ENCODE measurements around the gene CDK6.
"Not testable (repeated sequence)": the region's sequence is repeated elsewhere in the genome, so short reads cannot be mapped to it uniquely, and the experiment has no call there.

Gene CDK6

DNA sequence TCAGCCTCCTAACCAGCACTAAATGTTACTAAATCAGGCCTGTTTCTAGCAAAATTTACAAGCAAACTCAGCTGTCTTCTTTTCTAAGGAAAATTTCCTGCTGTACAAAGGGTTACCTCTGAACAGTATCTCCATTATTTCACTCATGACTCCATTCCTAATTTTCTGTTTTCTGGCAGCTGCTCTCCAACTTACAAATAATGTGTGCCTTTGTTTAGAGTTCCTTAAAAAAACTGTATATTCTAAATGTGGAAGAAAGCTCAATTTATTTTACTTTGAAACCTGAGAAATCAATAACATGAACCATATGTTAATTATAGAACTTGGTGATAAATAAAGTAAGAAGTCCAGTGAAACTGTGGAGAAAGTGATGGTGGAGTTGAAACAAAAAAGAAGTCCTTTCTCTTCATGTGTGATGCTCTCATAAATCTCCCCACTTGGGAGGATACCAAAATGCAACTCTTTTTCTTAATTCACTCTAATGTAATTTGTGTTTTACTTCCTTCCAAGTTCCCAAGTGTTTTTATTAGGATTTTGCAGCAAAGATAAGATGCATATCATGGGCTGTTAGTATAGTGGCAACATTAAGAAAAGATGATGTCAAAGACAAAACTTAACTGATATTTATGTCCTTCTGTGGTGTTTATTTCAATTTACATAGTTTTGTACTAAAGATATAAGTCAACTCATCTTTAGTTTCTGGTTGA, 74.8 kb downstream of the CDK6 start:
- DNase-seq (ENCODE audit: low spot score) = no peak

DNA sequence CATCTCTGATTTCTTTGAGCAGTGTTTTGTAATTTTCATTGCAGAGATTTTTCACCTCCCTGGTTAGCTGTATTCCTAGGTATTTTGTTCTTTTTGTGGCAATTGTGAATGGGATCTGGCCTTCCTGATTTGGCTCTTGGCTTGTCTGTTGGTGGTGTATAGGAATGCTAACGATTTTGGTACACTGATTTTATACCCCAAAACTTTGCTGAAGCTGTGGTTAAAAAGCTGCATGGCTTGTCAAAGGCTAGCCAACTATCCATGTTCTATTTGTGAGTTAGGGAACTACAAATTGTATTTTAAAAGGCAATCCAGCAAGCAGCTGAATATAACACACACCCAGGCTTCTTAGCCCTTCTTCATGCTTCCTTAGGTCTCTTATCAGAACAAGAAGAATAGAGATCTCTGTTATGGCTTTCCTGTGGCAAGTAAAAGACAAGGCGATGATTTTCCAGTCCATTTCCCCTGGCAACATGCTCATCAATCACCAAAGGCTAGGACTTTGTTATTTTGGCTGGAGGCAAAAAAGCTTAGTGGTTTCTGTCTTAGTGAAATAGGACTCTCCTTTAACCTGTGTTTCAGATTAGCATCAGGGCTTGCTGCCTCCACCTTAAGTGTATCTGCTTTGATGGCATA, 77.5 kb downstream of the CDK6 start:
- DNase-seq (ENCODE audit: low spot score) = no peak

DNA sequence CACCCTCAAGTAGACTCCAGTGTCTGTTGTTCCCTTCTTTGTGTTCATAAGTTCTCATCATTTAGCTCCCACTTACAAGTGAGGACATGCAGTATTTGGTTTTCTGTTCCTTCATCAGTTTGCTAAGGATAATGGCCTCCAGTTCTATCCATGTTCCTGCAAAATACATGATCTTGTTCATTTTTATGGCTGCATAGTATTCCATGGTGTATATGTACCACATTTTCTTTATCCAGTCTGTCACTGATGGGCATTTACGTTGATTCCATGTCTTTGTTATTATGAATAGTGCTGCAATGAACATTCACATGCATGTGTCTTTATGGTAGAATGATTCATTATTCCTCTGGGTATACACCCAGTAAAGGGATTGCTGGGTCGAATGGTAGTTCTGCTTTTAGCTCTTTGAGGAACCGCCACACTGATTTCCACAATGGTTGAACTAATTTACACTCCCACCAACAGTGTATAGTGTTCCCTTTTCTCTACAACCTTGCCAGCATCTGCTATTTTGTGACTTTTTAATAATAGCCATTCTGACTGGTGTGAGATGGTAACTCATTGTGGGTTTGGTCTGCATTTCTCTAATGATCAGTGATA, 79.0 kb downstream of the CDK6 start:
- not testable (repeated sequence) for DNase-seq (ENCODE audit: low spot score)

DNA sequence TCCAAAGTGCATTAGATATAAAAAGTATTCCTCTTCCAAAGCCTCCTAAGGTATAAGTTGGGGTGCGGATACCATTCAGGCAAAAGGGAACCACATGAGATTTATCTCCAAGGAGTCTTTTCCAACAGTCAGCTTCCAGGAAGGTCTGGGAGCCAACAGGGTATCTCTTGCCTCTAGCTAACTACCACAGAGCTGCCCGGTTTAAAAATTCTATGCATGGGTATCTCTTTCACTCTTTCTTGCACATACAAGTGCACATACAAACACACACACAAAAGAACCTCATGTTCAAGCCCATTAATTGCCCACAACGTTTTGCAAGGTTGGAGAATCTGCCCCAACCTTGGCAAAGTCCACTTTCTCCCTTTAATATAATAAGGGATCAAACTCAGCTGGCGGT, 80.7 kb downstream of the CDK6 start:
- DNase-seq (ENCODE audit: low spot score) = no peak

DNA sequence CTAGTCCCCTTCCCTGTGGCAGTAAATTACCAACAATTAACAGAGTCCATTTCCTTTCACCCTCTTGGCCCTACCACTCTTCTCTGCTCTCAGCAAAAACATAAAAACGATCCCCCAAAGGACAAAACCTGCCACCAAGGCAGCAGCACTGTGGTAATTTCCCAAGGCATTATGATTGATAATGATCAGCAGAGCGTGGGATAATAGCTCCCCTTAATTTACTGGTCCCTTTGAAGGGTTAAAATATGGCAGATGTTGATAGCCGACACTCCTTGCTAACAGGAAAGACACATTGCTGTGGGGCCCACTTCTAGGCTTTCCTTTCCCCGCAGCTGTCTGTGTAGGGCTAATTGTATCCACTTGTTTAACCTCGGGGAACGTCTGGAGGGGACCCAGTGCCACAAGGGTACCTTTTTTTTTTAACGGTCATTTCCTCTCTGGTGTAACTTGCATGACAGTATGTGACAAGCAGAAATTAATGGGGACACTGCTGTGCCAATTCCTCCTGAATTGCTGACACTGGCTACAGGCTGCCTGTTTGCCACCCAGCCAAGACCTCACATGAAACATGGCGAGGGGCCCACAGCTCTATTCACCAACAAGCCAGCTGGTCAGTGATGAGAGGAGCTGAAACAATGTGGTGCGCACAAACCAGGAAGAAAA, 81.3 kb downstream of the CDK6 start:
- no peak for DNase-seq (ENCODE audit: low spot score)

DNA sequence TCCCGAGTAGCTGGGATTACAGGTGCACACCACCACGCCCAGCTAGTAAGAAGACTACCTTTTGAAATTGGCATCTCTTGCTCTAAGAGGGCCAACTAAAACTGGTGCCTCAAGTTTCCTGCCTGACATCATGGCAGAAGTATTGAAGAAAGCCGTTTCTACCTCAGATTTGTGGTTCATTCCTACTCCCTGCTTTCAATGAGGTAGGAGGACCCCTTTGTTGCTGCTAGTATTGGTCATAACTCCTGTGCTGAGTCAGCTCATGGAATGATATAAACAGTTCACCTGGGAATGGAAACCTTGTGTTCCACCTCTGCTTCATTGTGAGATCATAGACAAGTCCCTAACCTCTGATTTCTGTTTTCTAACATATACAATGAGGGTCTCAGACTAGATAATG, 82.8 kb downstream of the CDK6 start:
- no peak for DNase-seq (ENCODE audit: low spot score)

DNA sequence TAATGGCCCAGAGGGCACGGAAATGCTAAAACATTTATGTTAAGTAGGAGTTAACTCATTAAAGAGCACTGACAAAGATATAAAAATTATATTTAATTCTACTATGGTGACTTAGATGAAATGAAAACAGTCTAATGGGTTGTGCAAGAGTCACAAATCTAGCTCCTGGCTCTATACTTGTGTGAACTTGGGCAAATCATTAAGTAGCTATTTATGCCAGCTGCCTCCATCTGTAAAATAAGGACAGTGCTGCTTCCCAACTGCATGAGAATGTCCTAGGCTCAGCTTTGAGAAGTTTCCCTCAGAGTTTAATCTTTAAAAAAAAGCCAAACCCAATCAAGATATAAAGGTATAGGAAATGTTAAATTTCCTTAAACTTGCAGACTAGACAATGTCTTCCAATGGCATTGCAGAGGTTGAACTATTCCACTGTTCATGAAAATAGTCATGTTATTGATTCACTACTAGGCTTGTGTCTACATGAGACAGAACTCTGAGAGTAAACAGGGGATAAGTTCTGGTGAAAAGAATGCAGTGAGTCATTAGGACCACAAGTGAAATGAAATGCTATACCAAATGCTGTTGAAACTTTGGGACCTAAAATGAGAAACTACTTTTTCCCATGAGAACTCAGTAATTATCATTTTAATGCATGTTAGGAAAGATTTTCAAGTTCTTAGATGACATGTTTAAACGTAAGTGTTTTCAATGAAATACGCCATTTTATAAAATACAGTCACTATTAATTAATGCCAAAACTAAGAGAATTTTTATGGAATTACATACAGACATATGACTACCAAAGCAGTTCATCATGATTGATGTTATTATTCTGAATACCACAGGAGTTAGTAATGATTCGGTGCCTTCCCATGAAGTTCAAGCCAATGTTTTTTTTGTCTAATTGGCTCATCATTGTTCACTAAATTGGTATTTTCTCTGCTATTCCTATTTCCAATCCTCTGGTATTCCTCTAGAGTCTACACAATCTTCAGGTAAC, 84.2 kb downstream of the CDK6 start:
- DNase-seq (ENCODE audit: low spot score) = no peak

DNA sequence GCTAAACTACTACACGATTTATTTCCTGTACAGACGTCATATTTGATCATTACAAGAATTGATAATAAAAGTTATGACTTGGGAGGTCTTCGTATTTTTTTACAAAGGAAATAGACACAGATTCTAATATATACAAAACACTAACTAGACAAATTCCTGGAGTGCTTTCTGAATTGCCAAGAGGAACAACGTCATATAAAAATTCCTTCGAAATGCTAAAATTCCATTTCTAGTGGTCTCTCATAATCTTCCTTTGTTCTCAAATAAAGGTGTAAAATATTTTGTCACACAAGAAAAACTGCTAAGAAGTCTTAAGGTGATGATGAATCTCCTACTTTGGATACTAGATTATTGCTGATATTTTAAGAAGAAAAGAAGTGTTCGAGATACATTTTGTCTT, 85.4 kb downstream of the CDK6 start:
- no peak for DNase-seq (ENCODE audit: low spot score)

DNA sequence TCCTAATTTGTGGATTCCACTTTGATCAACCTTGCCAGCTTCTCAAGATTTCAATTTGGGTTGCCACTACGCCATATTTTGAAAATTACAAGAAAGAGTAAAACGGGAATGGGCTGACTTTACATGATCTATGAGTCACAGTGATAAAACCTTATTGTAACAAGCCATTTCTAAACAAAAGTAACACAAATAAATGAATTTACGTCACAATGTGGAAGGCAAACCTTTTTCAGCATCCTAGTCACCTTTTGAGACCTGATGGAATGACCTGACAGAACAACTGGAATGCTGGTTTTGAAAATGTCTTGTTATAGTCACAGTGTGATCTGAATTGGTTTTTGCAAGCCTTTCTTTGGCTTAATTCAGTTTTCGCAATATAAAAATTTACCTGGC, 85.9 kb downstream of the CDK6 start:
- no peak for DNase-seq (ENCODE audit: low spot score)

DNA sequence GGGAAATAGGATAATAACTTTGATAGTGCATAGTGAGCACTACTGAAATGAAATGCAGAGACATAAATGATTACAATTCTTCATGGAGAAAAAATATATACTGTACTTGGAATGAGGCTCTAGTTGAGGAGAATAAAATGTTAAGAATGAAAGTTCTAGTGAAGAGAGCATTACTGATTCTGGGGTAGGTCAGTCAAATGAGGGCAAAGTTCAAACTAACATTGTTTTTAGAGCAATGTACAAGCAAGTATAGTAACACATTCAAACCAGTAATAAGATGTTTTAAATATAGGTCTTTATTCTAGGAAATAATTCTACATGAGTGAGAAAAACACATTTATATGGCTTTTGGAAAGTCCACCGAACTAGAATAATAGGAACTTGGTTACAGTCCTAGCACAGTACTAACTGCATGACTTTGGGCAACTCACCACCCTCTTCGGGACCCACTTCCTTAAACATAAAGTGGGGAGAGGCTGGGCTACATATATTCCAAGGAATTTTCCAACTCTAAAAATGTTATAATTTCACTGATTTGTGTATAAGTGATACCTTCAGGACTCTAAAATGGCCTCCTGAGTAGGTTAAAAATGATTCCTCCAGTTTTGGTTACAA, 86.4 kb downstream of the CDK6 start:
- no peak for DNase-seq (ENCODE audit: low spot score)

DNA sequence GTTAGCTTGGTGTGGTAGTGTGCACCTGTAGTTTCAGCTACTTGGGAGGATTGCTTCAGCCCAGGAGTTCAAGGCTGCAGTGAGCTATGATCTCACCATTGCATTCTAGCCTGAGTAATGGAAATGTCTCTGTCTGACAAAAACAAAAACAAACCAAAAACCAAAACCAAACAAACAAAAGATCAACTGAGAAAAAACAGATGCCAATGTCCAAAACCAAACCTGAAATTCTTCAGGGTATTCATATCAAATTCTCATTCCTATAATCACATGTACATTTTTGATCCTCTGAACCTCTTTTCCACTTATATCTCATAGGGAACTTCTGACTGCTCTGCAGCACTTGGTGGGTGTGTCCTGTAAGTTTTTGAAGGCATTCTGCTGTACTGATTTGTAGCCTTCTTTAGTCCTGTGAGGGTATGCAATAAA, 87.0 kb downstream of the CDK6 start:
- DNase-seq (ENCODE audit: low spot score) = no peak

DNA sequence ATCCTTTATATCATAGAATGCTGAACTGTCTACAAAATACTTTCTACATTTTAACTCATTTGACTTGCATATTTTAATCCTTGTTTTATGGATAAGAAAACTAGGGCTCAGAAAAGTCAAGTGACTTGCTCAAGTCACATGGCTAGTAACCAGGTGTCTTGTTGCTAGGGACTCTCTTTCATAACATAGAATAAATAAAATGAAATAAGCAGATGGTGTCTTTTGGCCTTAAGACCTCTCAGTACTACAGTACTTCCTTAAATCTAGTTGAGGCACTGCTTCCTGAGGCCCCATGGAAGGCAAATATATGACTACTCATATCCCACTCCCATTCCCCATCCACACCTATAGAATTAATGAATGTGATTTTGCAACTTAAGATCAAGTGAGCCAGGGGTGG, 87.9 kb downstream of the CDK6 start:
- DNase-seq (ENCODE audit: low spot score) = no peak

DNA sequence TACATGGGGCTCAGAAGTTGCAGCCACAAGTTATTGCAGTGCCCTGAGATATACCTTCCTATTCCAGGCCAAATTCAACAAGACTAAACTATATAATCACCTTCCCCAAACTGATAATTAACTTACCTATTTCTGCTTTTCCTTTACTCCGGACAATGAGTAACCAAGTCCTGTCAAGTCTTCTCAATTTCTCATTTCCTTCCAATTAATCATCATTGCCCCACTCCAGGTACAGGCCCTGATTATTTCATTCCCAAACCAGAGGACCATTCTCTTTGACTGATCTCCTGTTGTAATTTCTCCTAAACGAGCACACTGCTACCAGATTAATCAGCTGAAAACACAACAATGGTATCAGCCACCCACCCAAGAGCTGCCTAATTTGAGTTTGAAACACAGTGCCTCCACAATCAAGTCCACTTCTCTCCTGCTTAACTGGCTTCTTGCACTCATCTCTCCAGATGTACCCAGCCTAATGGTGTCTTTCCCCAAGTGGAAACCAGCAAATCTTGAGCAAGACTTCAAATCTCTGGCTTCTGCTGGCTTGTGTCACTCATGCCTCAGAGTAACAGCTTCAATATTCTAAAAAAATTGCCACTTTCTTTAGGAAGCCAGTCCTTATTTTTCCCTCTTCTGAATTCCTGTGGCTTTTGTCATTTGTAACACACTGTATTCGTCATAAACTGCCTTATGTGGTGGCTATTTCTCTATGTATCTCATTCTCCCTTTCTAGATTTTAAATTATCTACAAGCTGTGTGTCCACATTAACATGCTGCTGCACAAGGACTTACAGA, 89.1 kb downstream of the CDK6 start:
- DNase-seq (ENCODE audit: low spot score) = no peak

DNA sequence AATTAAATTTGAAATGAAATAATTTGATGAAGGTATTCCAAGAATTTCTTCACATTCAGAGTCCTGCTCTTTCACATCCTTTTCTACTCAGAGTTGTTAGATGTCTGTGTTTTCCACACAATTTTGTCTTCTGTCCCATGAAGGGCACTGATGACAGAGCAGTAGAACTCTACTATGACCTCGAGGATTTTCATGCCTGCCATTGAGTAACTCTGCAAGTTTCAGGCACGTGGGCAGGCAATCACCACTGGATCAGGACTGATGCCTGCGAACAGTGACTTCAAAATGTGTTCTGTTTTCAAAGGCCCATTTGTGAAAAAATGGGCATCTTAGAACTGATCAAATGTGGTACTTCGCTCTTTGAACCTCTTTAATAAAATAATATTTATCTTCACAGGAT, 91.1 kb downstream of the CDK6 start:
- no peak for DNase-seq (ENCODE audit: low spot score)

DNA sequence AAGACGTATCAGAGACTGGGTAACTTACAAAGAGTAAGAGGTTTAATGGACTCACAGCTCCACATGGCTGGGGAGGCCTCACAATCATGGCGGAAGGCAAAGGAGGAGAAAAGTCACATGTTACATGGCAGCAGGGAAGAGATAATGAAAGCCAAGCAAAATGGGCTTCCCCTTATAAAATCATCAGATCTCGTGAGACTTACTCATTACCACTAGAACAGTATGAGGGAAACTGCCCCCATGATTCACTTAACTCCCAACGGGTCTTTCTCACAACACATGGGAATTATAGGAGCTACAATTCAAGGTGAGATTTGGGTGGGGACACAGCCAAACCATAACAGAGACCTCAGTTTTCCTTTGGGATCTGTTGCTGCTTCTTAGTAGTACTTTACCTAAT, 92.2 kb downstream of the CDK6 start:
- not testable (repeated sequence) for DNase-seq (ENCODE audit: low spot score)

DNA sequence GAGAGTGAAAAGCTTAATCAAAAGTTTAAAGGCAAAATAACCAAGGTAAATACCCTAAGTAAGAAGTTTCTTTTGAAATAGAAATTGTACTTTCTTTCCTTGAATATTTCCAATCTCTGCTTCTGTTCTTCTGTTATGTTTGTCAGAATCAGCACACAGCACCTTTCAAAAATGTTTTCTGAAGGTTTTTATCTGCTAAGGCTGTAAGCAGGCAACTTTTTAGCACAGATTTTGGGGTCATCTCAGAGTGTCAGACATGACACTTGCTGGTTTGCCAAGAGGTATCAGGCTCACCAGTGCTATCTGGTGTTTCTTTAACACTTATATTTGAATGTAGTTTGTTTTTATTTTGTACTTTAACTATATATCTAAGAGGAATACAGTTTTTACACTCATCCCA, 94.2 kb downstream of the CDK6 start:
- DNase-seq (ENCODE audit: low spot score) = no peak

DNA sequence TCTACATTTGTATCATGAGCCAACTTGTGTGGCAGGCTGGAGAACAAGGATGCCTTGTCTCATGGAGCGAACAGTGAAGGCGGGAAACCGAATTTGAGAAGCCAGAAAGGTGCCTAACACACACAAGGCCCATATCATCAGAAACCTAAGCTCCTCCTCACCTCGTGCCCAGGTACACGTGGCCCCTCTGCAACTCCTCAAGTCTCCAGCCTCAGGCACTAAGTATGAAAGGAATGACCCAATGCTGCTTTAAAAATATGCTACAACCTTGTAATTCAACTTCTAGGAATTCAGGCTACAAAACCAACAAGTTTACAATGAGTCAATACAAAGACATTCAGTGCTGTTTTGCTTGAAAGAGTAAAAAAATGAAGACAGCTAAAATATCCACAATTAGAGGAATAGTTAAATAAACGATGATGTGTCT, 95.7 kb downstream of the CDK6 start:
- no peak for DNase-seq (ENCODE audit: low spot score)

DNA sequence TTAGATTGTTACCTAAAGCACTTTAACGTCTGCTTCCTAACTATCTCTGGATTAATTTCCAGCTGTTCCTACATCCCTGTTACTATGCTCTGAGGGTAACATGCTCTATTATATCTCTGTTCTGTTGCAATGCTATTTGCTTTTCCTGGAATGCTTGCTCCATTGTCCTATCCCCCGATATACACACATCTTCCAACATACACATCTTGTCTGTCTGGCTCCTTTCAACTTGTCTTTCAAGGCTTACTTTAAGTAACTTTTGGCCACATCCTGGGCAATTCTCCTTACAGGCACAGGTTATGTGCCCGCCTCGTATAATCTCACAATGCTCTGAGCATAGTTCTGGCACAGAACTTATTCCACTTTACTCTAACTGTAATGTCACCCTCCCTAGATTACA, 96.2 kb downstream of the CDK6 start:
- DNase-seq (ENCODE audit: low spot score) = no peak

DNA sequence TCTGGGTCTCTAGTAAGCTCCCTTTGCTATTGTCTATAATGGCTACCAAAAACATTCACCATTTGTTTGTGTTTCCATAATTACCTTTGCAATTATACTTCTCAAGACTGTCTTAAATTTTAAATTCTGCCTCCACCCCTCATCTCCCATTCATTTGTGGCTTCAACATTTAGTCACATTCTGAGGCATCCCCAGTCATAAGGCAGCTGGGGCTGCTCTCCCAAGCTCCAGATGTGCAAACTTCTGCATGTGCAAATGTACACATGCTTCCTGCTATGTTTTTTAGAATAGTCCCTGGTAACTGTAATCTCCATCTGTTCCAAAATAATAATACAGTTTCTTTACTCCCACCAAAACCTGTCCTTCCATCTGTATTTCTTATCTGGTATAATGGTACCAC, 97.3 kb downstream of the CDK6 start:
- no peak for DNase-seq (ENCODE audit: low spot score)

DNA sequence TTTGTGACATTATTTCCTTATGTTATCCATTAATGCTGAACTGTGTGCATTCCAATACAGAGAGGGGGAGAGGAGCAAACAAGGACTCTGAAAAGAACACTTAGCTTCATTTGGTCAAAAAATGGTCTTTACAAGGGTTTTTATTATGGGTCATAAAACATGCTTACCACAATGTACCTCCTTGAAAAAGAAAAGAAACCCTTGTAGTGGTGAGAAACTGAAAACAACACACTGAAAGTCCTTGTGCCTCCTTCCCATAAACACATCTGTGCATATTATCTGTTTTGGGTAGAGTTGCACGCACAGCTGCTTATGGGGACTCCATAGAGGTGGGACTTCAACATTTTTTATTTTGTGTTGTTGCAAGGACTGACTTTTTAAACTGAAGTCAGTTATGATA, 98.7 kb downstream of the CDK6 start:
- no peak for DNase-seq (ENCODE audit: low spot score)

DNA sequence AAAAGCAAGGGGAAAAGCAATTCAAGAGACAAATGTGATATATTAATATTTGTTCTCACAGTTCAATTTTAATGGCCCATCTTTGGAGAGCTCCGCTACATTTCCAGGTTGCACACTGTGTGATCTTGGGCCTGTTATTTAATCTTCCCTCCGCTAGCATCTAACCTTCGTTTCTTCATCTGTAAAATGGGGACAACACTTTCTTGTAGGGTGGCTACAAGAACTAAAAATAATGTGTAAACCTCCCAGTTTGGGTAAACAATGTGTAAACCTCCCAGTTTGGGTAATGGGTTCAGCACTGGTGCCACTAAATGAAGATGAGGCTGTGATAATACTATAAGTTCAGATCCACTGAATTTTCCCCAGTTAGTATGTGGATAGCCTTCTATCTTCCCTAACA, 99.5 kb downstream of the CDK6 start:
- no peak for DNase-seq (ENCODE audit: low spot score)

Data from hematopoietic multipotent progenitor cell treated with erythropoietin and hydrocortisone succinate and interleukin-3 and kit ligand, for 15 days (in vitro differentiated cells).